HEK293 (cell line): ENCODE data around the gene ACP1.

Experiments
- CTCF ChIA-PET: fragments of 350-600 bp; formaldehyde crosslinking; extraction: SDS; loops from one replicate; lab custom pipeline; 2021; ENCODE audit warnings: antibody characterized with exemption; lab: Yijun Ruan, JAX
- POLR2A ChIA-PET: fragments of 300-600 bp; formaldehyde crosslinking; extraction: SDS; loops from one replicate; lab custom pipeline; 2020; ENCODE audit warnings: antibody characterized with exemption, inconsistent platforms; lab: Yijun Ruan, JAX
- H3K27ac ChIP-seq: fragments of 200-500 bp; sonication (Bioruptor generic); 2 replicates; pipeline ENCODE4 v1.5.1; 2014; ENCODE audit warnings: low read depth, low read length, control low read depth, inconsistent platforms; ENCODE audit errors: extremely low read depth
- H3K36me3 ChIP-seq, 2 experiments: fragments of 200-500 bp in 1 of 2; sonication (Bioruptor generic) in 1 of 2; 1 replicate in 1 of 2; 2 replicates in 1 of 2; pipeline ENCODE4 v1.5.1; 2014 to 2017; ENCODE audit warnings: inconsistent platforms in 2 of 2, low read length in 2 of 2; ENCODE audit not compliant: control insufficient read depth in 2 of 2, insufficient read depth in 1 of 2
- H3K4me1 ChIP-seq: fragments of 200-500 bp; sonication (Bioruptor generic); 2 replicates; pipeline ENCODE4 v1.5.1; 2014; ENCODE audit warnings: mild to moderate bottlenecking, low read length, inconsistent platforms; ENCODE audit not compliant: control insufficient read depth, insufficient read depth
- H3K4me3 ChIP-seq: 2 replicates; pipeline ENCODE4 v1.5.1; 2011; ENCODE audit warnings: low read depth, mild to moderate bottlenecking, control low read depth, low read length, moderate library complexity
- H3K9me3 ChIP-seq: fragments of 200-500 bp; sonication (Bioruptor generic); 2 replicates; pipeline ENCODE4 v1.5.1; 2014; ENCODE audit warnings: low read depth, low read length, inconsistent platforms; ENCODE audit not compliant: control insufficient read depth, insufficient read depth
- KLF10 ChIP-seq: fragments of 450-650 bp; IDR thresholded peaks from 2 replicates; pipeline ENCODE4 v1.5.1; 2018; ENCODE audit warnings: missing biosample characterization, mild to moderate bottlenecking, missing genetic modification characterization
- SETDB1 ChIP-seq: IDR thresholded peaks from one replicate; pipeline ENCODE4 v1.6.1; 2017; ENCODE audit warnings: mild to moderate bottlenecking, low read length, moderate library complexity, mixed read lengths; ENCODE audit not compliant: insufficient read length
- ZBTB20 ChIP-seq: fragments of 450-650 bp; formaldehyde crosslinking; IDR thresholded peaks from 2 replicates; pipeline ENCODE4 v1.5.1; 2016; ENCODE audit warnings: missing biosample characterization, missing genetic modification characterization
- ZFP41 ChIP-seq: fragments of 450-650 bp; formaldehyde crosslinking; IDR thresholded peaks from 2 replicates; pipeline ENCODE4 v1.5.1; 2016; ENCODE audit warnings: missing biosample characterization, missing genetic modification characterization, borderline replicate concordance
- ZNF121 ChIP-seq: fragments of 450-650 bp; formaldehyde crosslinking; IDR thresholded peaks from 2 replicates; pipeline ENCODE4 v1.5.1; 2016; ENCODE audit warnings: missing biosample characterization, missing genetic modification characterization
- ZNF324 ChIP-seq: fragments of 450-650 bp; formaldehyde crosslinking; IDR thresholded peaks from 2 replicates; pipeline ENCODE4 v1.5.1; 2016; ENCODE audit warnings: missing biosample characterization, missing genetic modification characterization
- ZNF510 ChIP-seq: fragments of 450-650 bp; formaldehyde crosslinking; IDR thresholded peaks from 2 replicates; pipeline ENCODE4 v1.5.1; 2018; ENCODE audit warnings: mild to moderate bottlenecking, missing genetic modification characterization, missing biosample characterization; ENCODE audit not compliant: insufficient replicate concordance
- ZNF600 ChIP-seq: fragments of 450-650 bp; formaldehyde crosslinking; IDR thresholded peaks from 2 replicates; pipeline ENCODE4 v1.5.1; 2016; ENCODE audit warnings: missing biosample characterization, missing genetic modification characterization
- ZNF629 ChIP-seq: fragments of 450-650 bp; formaldehyde crosslinking; IDR thresholded peaks from 2 replicates; pipeline ENCODE4 v1.5.1; 2017; ENCODE audit warnings: missing biosample characterization, missing genetic modification characterization
- ZNF670 ChIP-seq: fragments of 450-650 bp; formaldehyde crosslinking; IDR thresholded peaks from 2 replicates; pipeline ENCODE4 v1.5.1; 2016; ENCODE audit warnings: missing biosample characterization, missing genetic modification characterization, low read depth
- ZSCAN23 ChIP-seq: fragments of 450-650 bp; formaldehyde crosslinking; IDR thresholded peaks from 2 replicates; pipeline ENCODE4 v1.5.1; 2016; ENCODE audit warnings: missing biosample characterization, missing genetic modification characterization
- TF ChIP-seq, protein P1 (sequence below): fragments of 450-650 bp; formaldehyde crosslinking; IDR thresholded peaks from 2 replicates; pipeline ENCODE4 v1.5.1; 2017; ENCODE audit warnings: missing biosample characterization, mild to moderate bottlenecking, missing genetic modification characterization, moderate library complexity
- TF ChIP-seq, protein P2 (sequence below): fragments of 450-650 bp; formaldehyde crosslinking; IDR thresholded peaks from 2 replicates; pipeline ENCODE4 v1.5.1; 2016; ENCODE audit warnings: missing biosample characterization, missing genetic modification characterization
- TF ChIP-seq, protein P3 (sequence below): fragments of 450-650 bp; formaldehyde crosslinking; IDR thresholded peaks from 2 replicates; pipeline ENCODE4 v1.5.1; 2016; ENCODE audit warnings: missing biosample characterization, missing genetic modification characterization
- TF ChIP-seq, protein P4 (sequence below): fragments of 450-650 bp; formaldehyde crosslinking; IDR thresholded peaks from 2 replicates; pipeline ENCODE4 v1.5.1; 2016; ENCODE audit warnings: missing biosample characterization, missing genetic modification characterization
- TF ChIP-seq, protein P5 (sequence below): fragments of 450-650 bp; IDR thresholded peaks from 2 replicates; pipeline ENCODE4 v1.5.1; 2018; ENCODE audit warnings: missing biosample characterization, mild to moderate bottlenecking, missing genetic modification characterization
- TF ChIP-seq, protein P6 (sequence below): fragments of 450-650 bp; formaldehyde crosslinking; IDR thresholded peaks from 2 replicates; pipeline ENCODE4 v1.5.1; 2016; ENCODE audit warnings: missing biosample characterization, missing genetic modification characterization, borderline replicate concordance
- TF ChIP-seq, protein P7 (sequence below): fragments of 450-650 bp; formaldehyde crosslinking; IDR thresholded peaks from 2 replicates; pipeline ENCODE4 v1.5.1; 2016; ENCODE audit warnings: missing biosample characterization, missing genetic modification characterization, borderline replicate concordance
- TF ChIP-seq, protein P8 (sequence below): sonication (generic); formaldehyde crosslinking; IDR thresholded peaks from 2 replicates; pipeline ENCODE4 v1.8.1; 2022; ENCODE audit warnings: mild to moderate bottlenecking, moderate library complexity, missing genetic modification reagents

The ACP1 gene

DNA sequence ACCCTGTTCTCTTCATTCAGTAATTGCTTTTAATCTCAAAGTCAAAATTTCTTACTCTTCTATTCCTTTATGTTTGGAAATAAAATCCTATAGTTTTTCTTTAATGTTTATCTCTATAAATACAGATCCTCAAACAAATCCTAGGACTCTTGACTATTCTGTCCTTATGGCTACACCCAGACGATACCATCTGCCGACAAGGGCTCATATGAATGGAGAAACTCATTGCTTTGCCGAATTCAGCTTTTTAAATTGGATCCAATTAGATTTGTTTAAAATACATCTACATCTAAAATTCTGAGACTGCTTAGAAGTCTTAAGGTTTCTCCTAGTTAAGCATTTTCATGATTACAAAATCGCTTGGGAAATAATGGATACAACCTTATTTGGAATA lies 14.2 kb downstream of the ACP1 start:
- POLR2A ChIA-PET = no interaction called here

DNA sequence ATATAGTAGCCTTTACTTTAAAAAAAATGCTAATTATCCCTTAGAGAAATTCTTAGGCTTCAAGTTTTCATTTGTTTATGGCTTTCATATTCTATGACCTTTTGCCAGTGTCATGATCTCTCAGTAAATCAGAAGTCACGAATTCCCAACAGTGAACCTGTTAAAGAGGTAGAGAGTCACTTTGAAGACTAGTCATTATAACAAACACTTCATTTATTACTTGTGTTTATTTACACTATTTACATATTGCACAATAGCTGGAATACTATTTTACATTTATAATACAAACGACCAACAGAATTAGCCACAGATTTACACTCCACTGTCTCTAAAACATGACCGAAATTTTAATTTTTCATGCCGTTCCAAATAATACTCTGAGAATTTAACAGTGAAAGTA lies 14.6 kb downstream of the ACP1 start:
- Histone ChIP-seq H3K36me3 (peaks cover 7 to 84% of the 10 kb centered on the region in 2 experiments), H3K4me1 (no peaks in the 10 kb centered on the region), H3K27ac (no peak overlapping the region), H3K4me3 (no peak overlapping the region), H3K9me3 (no peaks in the 10 kb centered on the region)
- POLR2A ChIA-PET = no interaction called here
- CTCF ChIA-PET = no interaction called here
- TF ChIP-seq, protein P1, sequence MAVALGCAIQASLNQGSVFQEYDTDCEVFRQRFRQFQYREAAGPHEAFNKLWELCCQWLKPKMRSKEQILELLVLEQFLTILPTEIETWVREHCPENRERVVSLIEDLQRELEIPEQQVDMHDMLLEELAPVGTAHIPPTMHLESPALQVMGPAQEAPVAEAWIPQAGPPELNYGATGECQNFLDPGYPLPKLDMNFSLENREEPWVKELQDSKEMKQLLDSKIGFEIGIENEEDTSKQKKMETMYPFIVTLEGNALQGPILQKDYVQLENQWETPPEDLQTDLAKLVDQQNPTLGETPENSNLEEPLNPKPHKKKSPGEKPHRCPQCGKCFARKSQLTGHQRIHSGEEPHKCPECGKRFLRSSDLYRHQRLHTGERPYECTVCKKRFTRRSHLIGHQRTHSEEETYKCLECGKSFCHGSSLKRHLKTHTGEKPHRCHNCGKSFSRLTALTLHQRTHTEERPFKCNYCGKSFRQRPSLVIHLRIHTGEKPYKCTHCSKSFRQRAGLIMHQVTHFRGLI = no peak
- TF ChIP-seq, protein P2, sequence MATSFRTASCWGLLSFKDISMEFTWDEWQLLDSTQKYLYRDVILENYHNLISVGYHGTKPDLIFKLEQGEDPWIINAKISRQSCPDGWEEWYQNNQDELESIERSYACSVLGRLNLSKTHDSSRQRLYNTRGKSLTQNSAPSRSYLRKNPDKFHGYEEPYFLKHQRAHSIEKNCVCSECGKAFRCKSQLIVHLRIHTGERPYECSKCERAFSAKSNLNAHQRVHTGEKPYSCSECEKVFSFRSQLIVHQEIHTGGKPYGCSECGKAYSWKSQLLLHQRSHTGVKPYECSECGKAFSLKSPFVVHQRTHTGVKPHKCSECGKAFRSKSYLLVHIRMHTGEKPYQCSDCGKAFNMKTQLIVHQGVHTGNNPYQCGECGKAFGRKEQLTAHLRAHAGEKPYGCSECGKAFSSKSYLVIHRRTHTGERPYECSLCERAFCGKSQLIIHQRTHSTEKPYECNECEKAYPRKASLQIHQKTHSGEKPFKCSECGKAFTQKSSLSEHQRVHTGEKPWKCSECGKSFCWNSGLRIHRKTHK (tag by site-specific recombination) = no peak
- TF ChIP-seq, protein P3, sequence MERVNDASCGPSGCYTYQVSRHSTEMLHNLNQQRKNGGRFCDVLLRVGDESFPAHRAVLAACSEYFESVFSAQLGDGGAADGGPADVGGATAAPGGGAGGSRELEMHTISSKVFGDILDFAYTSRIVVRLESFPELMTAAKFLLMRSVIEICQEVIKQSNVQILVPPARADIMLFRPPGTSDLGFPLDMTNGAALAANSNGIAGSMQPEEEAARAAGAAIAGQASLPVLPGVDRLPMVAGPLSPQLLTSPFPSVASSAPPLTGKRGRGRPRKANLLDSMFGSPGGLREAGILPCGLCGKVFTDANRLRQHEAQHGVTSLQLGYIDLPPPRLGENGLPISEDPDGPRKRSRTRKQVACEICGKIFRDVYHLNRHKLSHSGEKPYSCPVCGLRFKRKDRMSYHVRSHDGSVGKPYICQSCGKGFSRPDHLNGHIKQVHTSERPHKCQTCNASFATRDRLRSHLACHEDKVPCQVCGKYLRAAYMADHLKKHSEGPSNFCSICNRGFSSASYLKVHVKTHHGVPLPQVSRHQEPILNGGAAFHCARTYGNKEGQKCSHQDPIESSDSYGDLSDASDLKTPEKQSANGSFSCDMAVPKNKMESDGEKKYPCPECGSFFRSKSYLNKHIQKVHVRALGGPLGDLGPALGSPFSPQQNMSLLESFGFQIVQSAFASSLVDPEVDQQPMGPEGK = no peak
- TF ChIP-seq, protein P4, sequence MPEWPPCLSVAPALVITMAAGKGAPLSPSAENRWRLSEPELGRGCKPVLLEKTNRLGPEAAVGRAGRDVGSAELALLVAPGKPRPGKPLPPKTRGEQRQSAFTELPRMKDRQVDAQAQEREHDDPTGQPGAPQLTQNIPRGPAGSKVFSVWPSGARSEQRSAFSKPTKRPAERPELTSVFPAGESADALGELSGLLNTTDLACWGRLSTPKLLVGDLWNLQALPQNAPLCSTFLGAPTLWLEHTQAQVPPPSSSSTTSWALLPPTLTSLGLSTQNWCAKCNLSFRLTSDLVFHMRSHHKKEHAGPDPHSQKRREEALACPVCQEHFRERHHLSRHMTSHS (tag by site-specific recombination) = no peak
- TF ChIP-seq, protein P5, sequence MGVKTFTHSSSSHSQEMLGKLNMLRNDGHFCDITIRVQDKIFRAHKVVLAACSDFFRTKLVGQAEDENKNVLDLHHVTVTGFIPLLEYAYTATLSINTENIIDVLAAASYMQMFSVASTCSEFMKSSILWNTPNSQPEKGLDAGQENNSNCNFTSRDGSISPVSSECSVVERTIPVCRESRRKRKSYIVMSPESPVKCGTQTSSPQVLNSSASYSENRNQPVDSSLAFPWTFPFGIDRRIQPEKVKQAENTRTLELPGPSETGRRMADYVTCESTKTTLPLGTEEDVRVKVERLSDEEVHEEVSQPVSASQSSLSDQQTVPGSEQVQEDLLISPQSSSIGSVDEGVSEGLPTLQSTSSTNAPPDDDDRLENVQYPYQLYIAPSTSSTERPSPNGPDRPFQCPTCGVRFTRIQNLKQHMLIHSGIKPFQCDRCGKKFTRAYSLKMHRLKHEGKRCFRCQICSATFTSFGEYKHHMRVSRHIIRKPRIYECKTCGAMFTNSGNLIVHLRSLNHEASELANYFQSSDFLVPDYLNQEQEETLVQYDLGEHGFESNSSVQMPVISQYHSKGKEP = no peak

More for the DNA sequence above, 14.2 kb downstream of the ACP1 start:
- Histone ChIP-seq H3K27ac (no peak overlapping the region), H3K36me3 (peaks cover 8 to 88% of the 10 kb centered on the region in 2 experiments), H3K4me1 (no peaks in the 10 kb centered on the region), H3K4me3 (no peak overlapping the region), H3K9me3 (no peaks in the 10 kb centered on the region)
- CTCF ChIA-PET = no interaction called here
- TF ChIP-seq ZNF629 (tag by site-specific recombination) (no peak), ZNF510 (no peak), ZNF121 (tag by site-specific recombination) (no peak), KLF10 (tag by site-specific recombination) (no peak), ZBTB20 (tag by site-specific recombination) (no peak), ZFP41 (tag by site-specific recombination) (no peak), ZNF324 (tag by site-specific recombination) (no peak), ZNF670 (tag by site-specific recombination) (no peak), SETDB1 (no peak), ZSCAN23 (tag by site-specific recombination) (no peak), ZNF600 (tag by site-specific recombination) (no peak)
- TF ChIP-seq, protein P6, sequence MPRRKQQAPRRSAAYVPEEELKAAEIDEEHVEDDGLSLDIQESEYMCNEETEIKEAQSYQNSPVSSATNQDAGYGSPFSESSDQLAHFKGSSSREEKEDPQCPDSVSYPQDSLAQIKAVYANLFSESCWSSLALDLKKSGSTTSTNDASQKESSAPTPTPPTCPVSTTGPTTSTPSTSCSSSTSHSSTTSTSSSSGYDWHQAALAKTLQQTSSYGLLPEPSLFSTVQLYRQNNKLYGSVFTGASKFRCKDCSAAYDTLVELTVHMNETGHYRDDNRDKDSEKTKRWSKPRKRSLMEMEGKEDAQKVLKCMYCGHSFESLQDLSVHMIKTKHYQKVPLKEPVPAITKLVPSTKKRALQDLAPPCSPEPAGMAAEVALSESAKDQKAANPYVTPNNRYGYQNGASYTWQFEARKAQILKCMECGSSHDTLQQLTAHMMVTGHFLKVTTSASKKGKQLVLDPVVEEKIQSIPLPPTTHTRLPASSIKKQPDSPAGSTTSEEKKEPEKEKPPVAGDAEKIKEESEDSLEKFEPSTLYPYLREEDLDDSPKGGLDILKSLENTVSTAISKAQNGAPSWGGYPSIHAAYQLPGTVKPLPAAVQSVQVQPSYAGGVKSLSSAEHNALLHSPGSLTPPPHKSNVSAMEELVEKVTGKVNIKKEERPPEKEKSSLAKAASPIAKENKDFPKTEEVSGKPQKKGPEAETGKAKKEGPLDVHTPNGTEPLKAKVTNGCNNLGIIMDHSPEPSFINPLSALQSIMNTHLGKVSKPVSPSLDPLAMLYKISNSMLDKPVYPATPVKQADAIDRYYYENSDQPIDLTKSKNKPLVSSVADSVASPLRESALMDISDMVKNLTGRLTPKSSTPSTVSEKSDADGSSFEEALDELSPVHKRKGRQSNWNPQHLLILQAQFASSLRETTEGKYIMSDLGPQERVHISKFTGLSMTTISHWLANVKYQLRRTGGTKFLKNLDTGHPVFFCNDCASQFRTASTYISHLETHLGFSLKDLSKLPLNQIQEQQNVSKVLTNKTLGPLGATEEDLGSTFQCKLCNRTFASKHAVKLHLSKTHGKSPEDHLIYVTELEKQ (tag by site-specific recombination) = no peak
- TF ChIP-seq, protein P4 (tag by site-specific recombination) = no peak
- TF ChIP-seq, protein P7, sequence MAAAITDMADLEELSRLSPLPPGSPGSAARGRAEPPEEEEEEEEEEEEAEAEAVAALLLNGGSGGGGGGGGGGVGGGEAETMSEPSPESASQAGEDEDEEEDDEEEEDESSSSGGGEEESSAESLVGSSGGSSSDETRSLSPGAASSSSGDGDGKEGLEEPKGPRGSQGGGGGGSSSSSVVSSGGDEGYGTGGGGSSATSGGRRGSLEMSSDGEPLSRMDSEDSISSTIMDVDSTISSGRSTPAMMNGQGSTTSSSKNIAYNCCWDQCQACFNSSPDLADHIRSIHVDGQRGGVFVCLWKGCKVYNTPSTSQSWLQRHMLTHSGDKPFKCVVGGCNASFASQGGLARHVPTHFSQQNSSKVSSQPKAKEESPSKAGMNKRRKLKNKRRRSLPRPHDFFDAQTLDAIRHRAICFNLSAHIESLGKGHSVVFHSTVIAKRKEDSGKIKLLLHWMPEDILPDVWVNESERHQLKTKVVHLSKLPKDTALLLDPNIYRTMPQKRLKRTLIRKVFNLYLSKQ (tag by site-specific recombination) = no peak
- TF ChIP-seq, protein P8, sequence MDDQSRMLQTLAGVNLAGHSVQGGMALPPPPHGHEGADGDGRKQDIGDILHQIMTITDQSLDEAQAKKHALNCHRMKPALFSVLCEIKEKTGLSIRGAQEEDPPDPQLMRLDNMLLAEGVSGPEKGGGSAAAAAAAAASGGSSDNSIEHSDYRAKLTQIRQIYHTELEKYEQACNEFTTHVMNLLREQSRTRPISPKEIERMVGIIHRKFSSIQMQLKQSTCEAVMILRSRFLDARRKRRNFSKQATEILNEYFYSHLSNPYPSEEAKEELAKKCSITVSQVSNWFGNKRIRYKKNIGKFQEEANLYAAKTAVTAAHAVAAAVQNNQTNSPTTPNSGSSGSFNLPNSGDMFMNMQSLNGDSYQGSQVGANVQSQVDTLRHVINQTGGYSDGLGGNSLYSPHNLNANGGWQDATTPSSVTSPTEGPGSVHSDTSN = no peak
- TF ChIP-seq, all 188 proteins: peak for 0
